ENCODE results near the gene ABTB2.

- TF ChIP-seq CTCF (IDR thresholded peaks at IDR 0.05) (no peak), POLR2A (IDR thresholded peaks at IDR 0.05) (no peak)
Measured at GRCh38 chr11:34346551-34346950, 11.3 kb downstream of the ABTB2 start.

Measured in body of pancreas (tissue), 4 donors.